HepG2 (cell line): ENCODE results near the gene LST1.
A peak's percentile ranks its signal among the peaks of the same experiment; 100 is the strongest.

Experiments
- CTCF ChIP-seq: sonication (generic); formaldehyde crosslinking; IDR thresholded peaks from 2 replicates; pipeline ENCODE4 v1.5.0; 2020; ENCODE audit warnings: mild to moderate bottlenecking, missing genetic modification reagents, moderate library complexity
- E2F1 ChIP-seq: sonication (generic); formaldehyde crosslinking; IDR thresholded peaks from 2 replicates; pipeline ENCODE4 v1.5.0; 2020; ENCODE audit warnings: missing genetic modification reagents
- NFYB ChIP-seq: sonication (generic); formaldehyde crosslinking; IDR thresholded peaks from 2 replicates; pipeline ENCODE4 v1.4.0; 2020; ENCODE audit warnings: missing genetic modification reagents
- XRCC5 ChIP-seq: fragments of 200-400 bp; formaldehyde crosslinking; optimal IDR thresholded peaks from 2 replicates; pipeline ENCODE3; 2017; ENCODE audit warnings: mild to moderate bottlenecking, low read length
- YEATS4 ChIP-seq: sonication (generic); formaldehyde crosslinking; IDR thresholded peaks from 2 replicates; pipeline ENCODE4 v1.4.0; 2020; ENCODE audit warnings: missing genetic modification reagents, borderline replicate concordance
- ZNF280D ChIP-seq: sonication (generic); formaldehyde crosslinking; IDR thresholded peaks from 2 replicates; pipeline ENCODE4 v1.5.1; 2020; ENCODE audit warnings: mild to moderate bottlenecking, missing genetic modification reagents

GRCh38 chr6:31585491-31585890, 586 bp upstream of the LST1 start:
- TF ChIP-seq E2F1 (CRISPR knock-in tag) (no peak), ZNF280D (CRISPR knock-in tag) (no peak), XRCC5 (peak; percentile 42), YEATS4 (CRISPR knock-in tag) (no peak), CTCF (CRISPR knock-in tag) (peak; percentile 69), NFYB (CRISPR knock-in tag) (no peak)
